AG09309 (cell line): ENCODE data around the gene SAMM50.

ENCODE experiments used
- DNase-seq: peaks from one replicate; pipeline ENCODE4 v3.0.0-alpha.2; 2010; ENCODE audit warnings: low read depth
- H3K4me3 ChIP-seq: 2 replicates; pipeline ENCODE4 v1.5.1; 2011; ENCODE audit warnings: mild to moderate bottlenecking, low read depth, low read length, moderate library complexity; ENCODE audit not compliant: control insufficient read depth
- TF ChIP-seq, protein P1 (sequence below): IDR thresholded peaks from 2 replicates; pipeline ENCODE4 v1.5.1; 2011; ENCODE audit warnings: mild to moderate bottlenecking, low read depth, low read length, inconsistent platforms; ENCODE audit not compliant: insufficient read depth, control insufficient read depth; ENCODE audit errors: missing control alignments

SAMM50 gene

DNA sequence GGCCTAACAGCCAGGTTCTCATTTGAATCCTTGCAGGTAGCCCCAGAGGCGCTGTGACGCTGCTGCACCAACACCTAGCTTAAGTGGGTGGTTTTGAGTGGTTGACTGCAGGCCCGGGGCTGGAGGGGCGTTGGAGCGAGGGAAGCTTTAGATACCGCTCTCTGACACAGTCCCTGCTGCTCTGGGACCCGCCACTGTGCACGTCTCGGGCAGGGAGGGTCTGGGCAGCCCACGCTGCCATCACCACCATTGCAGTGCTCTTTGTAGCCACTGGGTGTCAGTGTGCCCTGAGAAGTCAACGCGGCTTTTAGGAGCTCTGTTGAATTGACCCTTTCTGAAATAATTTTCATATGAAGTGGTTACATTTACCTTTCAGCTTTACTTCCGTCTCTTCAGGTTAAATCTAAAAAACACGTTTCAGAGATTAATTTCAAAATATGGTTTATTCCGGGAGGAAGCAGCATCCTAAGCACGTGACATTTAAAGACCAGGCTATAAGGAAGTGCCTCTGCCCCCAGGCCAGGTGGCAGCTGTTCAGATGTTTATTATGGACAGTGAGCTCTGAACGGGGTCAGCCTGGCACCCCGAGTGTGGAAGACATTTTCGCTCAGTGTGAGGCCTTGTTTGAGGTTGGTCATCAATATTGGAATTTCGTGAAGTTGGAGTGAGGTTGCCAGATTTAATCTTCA lies 38.0 kb downstream of the SAMM50 start:
- TF ChIP-seq, protein P1, sequence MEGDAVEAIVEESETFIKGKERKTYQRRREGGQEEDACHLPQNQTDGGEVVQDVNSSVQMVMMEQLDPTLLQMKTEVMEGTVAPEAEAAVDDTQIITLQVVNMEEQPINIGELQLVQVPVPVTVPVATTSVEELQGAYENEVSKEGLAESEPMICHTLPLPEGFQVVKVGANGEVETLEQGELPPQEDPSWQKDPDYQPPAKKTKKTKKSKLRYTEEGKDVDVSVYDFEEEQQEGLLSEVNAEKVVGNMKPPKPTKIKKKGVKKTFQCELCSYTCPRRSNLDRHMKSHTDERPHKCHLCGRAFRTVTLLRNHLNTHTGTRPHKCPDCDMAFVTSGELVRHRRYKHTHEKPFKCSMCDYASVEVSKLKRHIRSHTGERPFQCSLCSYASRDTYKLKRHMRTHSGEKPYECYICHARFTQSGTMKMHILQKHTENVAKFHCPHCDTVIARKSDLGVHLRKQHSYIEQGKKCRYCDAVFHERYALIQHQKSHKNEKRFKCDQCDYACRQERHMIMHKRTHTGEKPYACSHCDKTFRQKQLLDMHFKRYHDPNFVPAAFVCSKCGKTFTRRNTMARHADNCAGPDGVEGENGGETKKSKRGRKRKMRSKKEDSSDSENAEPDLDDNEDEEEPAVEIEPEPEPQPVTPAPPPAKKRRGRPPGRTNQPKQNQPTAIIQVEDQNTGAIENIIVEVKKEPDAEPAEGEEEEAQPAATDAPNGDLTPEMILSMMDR, result peak; percentile 97
- no peak for DNase-seq
- no peak overlapping the region for H3K4me3 ChIP-seq

DNA sequence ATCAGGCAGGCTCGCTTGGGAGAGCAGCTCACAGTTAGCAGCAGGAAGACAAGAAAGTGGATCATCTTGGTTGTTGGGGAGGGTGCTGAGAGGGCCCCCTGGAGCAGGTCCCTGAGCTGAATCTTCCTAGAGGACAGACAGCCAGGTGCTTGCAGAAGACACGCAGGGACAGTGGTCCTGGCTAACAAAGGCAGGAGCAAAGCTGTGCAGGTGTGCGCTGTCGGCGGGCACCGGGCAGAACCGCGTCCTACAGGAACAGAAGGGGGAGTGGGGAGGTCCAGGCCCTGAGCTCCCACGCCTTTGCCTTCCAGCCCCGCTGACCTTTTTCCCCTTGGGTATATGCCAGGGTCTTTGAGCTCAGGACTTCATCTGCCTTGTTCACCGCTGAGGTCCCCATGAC lies 38.8 kb downstream of the SAMM50 start:
- TF ChIP-seq, protein P1, result no peak
- no peak for DNase-seq
- no peak overlapping the region for H3K4me3 ChIP-seq

DNA sequence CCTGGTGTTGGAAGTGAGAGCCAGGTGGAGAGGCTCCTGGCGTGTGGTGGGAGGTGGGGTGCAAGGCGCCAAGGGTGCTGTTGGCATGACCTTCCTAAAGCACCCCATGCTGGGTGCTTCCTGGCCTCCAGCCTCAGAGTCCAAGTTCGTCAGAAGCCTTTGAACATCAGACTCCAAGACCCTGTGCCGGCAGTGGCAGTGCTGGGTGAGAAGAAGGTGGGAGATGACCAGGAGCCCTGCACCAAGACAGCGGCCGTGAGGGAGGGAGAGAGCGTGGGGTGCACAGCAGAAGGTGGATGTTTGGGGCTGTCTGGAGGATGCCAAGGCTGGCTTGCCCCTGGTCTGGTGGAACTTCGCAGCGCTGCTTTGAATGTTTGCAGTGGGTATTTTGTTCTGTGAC lies 39.2 kb downstream of the SAMM50 start:
- TF ChIP-seq, protein P1, result no peak
- no peak for DNase-seq
- H3K4me3 ChIP-seq, result no peak overlapping the region

DNA sequence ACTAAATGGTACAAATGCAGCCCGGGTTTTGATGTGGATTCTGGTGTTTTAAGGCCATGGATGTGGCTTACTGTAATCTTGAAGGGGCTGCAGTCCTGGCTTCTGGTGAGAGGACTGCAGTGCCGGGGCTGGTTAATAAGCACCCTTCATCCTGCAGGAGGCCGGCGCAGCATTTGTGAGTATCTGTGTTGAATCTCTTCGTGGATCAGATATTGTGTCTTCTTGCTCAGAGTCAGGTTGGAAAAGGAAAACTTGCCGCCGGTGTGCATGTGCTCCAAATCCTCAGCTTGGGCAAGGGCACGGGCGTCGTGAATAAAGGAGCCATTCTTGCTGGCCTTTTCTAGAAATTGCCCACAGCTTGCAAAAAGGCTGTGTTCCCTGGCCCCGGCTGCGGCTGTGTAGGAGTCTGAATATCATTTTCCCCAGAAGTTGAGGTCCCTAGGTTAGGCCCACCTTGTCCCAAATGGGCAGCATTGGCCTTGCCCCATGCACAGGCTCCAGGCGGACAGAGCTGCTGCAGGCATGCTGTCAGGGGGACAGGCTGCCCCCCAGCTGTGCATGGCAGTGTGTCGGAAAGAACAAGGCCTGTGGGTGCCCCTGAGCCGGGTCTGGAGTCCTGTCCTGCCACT lies 39.9 kb downstream of the SAMM50 start:
- DNase-seq, result no peak
- TF ChIP-seq, protein P1, result no peak
- H3K4me3 ChIP-seq, result no peak overlapping the region

DNA sequence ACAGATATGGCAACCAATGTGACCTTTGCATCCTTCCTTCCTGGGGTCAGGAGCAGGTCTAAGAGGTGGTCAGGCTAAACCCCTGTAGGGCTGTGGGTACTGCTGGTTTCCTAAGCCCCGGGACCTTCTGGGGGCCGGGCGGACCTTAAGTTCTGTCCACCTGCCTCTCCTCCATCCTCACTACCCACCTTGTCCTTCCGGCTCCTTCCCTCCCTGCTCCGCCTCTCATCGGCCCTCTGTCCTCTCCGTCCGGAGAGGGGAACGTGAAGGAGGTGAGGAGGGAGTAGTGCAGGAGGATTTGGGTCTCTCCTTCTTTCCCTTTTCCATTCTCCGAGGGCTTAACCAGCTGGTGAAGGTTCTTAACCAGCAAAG lies 40.5 kb downstream of the SAMM50 start:
- DNase-seq, result no peak
- no peak overlapping the region for H3K4me3 ChIP-seq
- TF ChIP-seq, protein P1, result no peak

DNA sequence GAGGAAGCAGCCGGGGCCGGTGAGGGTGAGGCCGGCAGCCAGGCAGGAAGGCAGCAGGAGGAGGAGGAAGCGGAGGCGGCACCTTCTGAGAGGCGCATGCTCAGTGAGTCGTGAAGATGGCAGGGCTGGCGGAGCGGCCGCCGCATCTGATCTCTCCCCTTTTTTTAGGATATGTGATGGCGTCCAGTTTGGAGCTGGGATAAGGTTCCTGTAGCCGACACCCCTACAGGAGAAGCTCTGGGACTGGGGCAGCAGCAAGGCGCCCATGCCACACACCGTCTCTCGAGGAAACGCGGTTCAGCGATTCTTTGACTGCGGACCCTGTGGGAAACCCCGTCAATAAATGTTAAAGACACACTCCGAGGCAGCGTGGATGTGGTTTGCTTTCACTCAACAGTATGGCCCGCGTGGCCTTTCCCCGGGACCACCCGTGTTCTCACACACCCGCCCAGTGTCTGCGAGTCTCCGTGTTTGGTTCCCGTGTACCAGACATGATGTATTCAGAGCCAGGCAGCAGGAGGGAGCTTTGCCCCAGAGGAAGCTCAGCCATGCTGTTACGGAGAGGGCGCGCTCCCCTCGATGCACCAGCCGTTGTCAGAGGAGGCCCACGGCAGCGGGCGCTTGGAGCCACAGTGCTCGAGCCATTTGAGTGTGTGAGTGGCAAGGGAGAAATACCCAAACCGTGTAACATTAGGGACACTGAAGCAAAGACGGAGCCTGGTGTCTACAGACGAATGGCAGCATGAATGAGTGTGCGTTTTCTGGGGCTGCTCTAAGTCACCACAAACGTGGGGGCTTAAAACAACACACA lies 41.1 kb downstream of the SAMM50 start:
- DNase-seq, result no peak
- no peak overlapping the region for H3K4me3 ChIP-seq
- TF ChIP-seq, protein P1, result no peak
